Colonic mucosa (tissue), 4 donors: ENCODE measurements around the gene RAB4B. TPM values are rescaled to one million over a fixed set of nuclear protein-coding genes. Genes with fewer than 3 reads are reported as not detected.

Experiments
- DNase-seq: peaks from one replicate; pipeline ENCODE4 v3.0.0-alpha.2; 2020
- H3K27ac ChIP-seq: fragments of 200-600 bp; one replicate; pipeline ENCODE4 v1.8.0; 2021
- H3K27me3 ChIP-seq: fragments of 200-600 bp; one replicate; pipeline ENCODE4 v1.8.0; 2021
- H3K36me3 ChIP-seq: fragments of 200-600 bp; one replicate; pipeline ENCODE4 v1.8.0; 2021
- H3K4me1 ChIP-seq: fragments of 200-600 bp; one replicate; pipeline ENCODE4 v1.8.0; 2021; ENCODE audit warnings: mild to moderate bottlenecking
- H3K4me3 ChIP-seq: fragments of 200-600 bp; one replicate; pipeline ENCODE4 v1.8.0; 2021
- H3K9ac ChIP-seq, 2 donors: one replicate each; pipeline ENCODE4 v1.7.0; 2013; ENCODE audit warnings: control low read depth in 2 of 2, low read depth in 2 of 2, low read length in 2 of 2
- H3K9me3 ChIP-seq: fragments of 200-600 bp; one replicate; pipeline ENCODE4 v1.8.0; 2021
- intact Hi-C: fragments of 100-400 bp; cut with DNase I; formaldehyde crosslinking; loops from one replicate; pipeline ENCODE4 v1.14.1; 2022
- total RNA-seq, 2 donors: library from RNA; stranded (reverse); fragmentation: NEBNext Ultra II Directional in 1 of 2; extraction: Animal tissue kit (Norgen Biotek cat#: 25700) in 1 of 2; gene quantifications; one replicate each; pipeline ENCODE4 v1.2.1, GENCODE V29; 2021
- TF ChIP-seq, protein P1 (sequence below): fragments of 200-600 bp; IDR thresholded peaks from one replicate; pipeline ENCODE4 v1.8.0; 2022; ENCODE audit warnings: antibody characterized with exemption, mild to moderate bottlenecking
- donor health status: healthy.
- donor health status: DM: no; HTN: no; CAD: no.
- donor health status: DM: no; HTN: no; CAD: no.

RAB4B gene
- total RNA-seq, 2 donors from 2014 or later = 42.3 to 53.4 TPM

DNA sequence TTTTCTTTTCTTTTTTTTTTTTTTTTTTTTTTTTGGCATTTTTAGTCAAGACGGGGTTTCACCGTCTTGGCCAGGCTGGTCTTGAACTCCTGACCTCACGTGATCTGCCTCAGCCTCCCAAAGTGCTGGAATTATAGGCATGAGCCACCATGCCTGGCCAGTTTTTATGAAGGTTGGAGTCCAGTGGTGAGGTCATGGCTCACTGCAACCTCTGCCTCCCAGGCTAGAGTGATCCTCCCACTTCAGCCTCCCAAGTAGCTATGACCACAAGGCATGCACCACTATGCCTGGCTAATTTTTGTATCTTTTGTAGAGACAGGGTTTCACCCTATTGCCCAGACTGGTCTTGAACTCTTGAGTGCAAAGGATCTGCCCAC lies 22.8 kb upstream of the RAB4B start:
- Histone ChIP-seq H3K27me3 (no peaks in the 10 kb centered on the region), H3K9me3 (no peaks in the 10 kb centered on the region), H3K27ac (peak overlapping the region; percentile 86), H3K9ac (no peak overlapping the region), H3K4me1 (peaks cover 10% of the 10 kb centered on the region), H3K36me3 (peaks cover 7% of the 10 kb centered on the region), H3K4me3 (no peak overlapping the region)
- no peak for DNase-seq
- TF ChIP-seq, protein P1, sequence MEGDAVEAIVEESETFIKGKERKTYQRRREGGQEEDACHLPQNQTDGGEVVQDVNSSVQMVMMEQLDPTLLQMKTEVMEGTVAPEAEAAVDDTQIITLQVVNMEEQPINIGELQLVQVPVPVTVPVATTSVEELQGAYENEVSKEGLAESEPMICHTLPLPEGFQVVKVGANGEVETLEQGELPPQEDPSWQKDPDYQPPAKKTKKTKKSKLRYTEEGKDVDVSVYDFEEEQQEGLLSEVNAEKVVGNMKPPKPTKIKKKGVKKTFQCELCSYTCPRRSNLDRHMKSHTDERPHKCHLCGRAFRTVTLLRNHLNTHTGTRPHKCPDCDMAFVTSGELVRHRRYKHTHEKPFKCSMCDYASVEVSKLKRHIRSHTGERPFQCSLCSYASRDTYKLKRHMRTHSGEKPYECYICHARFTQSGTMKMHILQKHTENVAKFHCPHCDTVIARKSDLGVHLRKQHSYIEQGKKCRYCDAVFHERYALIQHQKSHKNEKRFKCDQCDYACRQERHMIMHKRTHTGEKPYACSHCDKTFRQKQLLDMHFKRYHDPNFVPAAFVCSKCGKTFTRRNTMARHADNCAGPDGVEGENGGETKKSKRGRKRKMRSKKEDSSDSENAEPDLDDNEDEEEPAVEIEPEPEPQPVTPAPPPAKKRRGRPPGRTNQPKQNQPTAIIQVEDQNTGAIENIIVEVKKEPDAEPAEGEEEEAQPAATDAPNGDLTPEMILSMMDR = no peak
- intact Hi-C loops = no loop called here

DNA sequence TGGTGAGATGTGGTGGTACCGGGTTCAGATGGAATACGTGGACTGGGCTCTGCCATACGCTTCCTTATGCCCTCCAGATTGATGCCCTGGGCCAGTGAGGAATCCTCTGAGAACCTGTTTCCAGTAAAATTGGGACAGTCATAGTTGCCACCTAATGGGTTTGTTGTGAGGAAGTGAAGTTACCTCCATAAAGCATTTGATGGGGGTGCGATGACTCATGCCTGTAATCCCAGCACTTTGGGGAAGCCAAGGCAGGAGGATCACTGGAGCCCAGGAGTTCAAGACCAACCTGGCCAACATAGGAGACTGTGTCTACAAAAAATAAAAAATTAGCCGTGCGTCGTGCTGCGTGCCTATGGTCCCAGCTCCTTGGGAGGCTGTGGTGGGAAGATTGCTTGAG lies 22.3 kb upstream of the RAB4B start:
- no peak overlapping the region for H3K4me3 ChIP-seq
- H3K4me1 ChIP-seq = peaks cover 10% of the 10 kb centered on the region
- H3K27ac ChIP-seq = no peak overlapping the region
- TF ChIP-seq, protein P1 = no peak
- intact Hi-C loops = no loop called here
- H3K36me3 ChIP-seq = peaks cover 12% of the 10 kb centered on the region
- no peak for DNase-seq
- no peaks in the 10 kb centered on the region for H3K27me3 ChIP-seq
- H3K9ac ChIP-seq = no peak overlapping the region
- no peaks in the 10 kb centered on the region for H3K9me3 ChIP-seq

DNA sequence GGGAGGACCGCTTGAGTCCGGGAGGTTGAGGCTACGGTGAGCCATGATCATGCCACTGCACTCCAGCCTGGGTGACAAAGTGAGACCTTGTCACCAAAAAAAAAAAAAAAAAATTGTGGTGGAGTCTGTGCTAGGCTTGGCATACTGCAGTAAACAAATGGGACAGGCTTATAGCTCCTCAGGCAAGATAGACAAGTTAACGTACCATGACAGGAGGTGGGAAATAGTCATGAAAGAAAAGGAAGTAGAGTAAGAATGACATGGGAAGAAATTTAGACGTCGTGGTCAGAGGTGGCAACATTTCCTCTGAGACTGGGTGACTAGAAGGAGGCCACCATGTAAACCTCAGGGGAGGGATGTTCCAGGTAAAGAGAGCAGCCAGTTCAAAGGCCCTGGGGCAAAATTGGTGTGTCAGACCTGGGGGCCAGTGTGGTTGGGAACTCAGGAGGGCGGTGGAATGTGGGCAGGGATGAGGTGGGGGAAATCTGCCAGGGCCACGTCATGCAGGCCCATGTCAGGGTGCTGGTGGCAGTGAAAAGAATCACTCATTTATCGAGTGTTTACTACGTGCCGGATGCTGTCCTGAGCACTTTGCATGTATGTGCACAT lies 21.4 kb upstream of the RAB4B start:
- Histone ChIP-seq H3K4me1 (peaks cover 10% of the 10 kb centered on the region), H3K27ac (no peak overlapping the region), H3K9ac (no peak overlapping the region), H3K9me3 (no peaks in the 10 kb centered on the region), H3K36me3 (peaks cover 15% of the 10 kb centered on the region), H3K27me3 (no peaks in the 10 kb centered on the region), H3K4me3 (no peak overlapping the region)
- DNase-seq = no peak
- intact Hi-C loops = no loop called here
- TF ChIP-seq, protein P1 = no peak

DNA sequence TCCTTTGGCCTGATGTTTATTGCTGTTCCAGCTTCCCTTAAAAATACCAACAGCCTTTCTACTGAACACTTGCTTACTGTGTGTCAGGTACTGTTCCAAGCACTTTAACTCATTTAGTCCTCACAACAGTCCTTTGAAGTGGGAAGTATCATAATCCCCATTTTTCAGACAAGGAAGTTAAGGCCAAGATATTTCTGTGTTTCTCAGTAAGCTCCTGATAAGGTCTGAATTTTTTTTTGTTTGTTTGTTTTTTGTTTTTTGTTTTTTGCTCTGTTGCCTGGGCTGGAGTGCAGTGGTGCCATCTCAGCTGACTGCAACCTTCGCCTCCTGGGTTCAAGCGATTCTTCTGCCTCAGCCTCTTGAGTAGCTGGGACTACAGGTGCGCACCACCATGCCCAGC lies 19.6 kb upstream of the RAB4B start:
- Histone ChIP-seq H3K9me3 (no peaks in the 10 kb centered on the region), H3K9ac (no peak overlapping the region), H3K4me1 (peaks cover 10% of the 10 kb centered on the region), H3K27me3 (no peaks in the 10 kb centered on the region), H3K4me3 (no peak overlapping the region), H3K27ac (no peak overlapping the region), H3K36me3 (peaks cover 29% of the 10 kb centered on the region)
- TF ChIP-seq, protein P1 = no peak
- intact Hi-C loops = no loop called here
- no peak for DNase-seq

DNA sequence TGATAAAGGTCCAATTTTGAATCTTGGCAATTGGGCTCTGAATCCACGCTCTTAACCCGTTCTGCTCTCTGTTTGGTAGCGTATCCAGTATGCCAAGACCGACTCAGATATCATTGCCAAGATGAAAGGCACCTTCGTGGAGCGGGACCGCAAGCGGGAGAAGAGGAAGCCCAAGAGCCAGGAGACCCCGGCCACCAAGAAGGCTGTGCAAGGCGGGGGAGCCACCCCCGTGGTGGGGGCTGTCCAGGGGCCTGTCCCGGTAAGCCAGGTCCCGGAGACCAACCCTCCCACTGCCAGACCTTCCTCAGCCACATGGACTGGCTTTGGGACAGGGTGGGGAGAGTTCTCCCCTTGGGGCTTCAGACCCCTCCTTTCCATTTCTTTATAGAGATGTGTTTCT lies 18.7 kb upstream of the RAB4B start:
- Histone ChIP-seq H3K27ac (no peak overlapping the region), H3K27me3 (no peaks in the 10 kb centered on the region), H3K36me3 (peaks cover 33% of the 10 kb centered on the region), H3K9ac (no peak overlapping the region), H3K9me3 (no peaks in the 10 kb centered on the region), H3K4me3 (no peak overlapping the region), H3K4me1 (peaks cover 4% of the 10 kb centered on the region)
- intact Hi-C loops = no loop called here
- TF ChIP-seq, protein P1 = no peak
- DNase-seq = no peak
